Measurements from ENCODE around the gene TICAM1.
"Not testable (repeated sequence)": the region's sequence is repeated elsewhere in the genome, so short reads cannot be mapped to it uniquely, and the experiment has no call there.

Gene TICAM1

GRCh38 chr19:4803736-4804695, 27.5 kb downstream of the TICAM1 start:
- peak; percentile 41 for DNase-seq

- no peak for DNase-seq
Measured at GRCh38 chr19:4802711-4803110, 28.8 kb downstream of the TICAM1 start.

- no peak for DNase-seq
Measured at GRCh38 chr19:4801085-4801619, 30.4 kb downstream of the TICAM1 start.

GRCh38 chr19:4800591-4801081, 30.9 kb downstream of the TICAM1 start:
- DNase-seq, result no peak

- DNase-seq, result no peak
Measured at GRCh38 chr19:4795400-4795799, 36.1 kb downstream of the TICAM1 start.

GRCh38 chr19:4794971-4795370, 36.5 kb downstream of the TICAM1 start:
- no peak for DNase-seq

- not testable (repeated sequence) for DNase-seq
Measured at GRCh38 chr19:4793278-4793677, 38.2 kb downstream of the TICAM1 start.

- not testable (repeated sequence) for DNase-seq
Measured at GRCh38 chr19:4792866-4793195, 38.7 kb downstream of the TICAM1 start.

- not testable (repeated sequence) for DNase-seq
Measured at GRCh38 chr19:4792019-4792865, 39.3 kb downstream of the TICAM1 start.

GRCh38 chr19:4791183-4792018, 40.1 kb downstream of the TICAM1 start, which contains the start of gene FEM1A:
Gene FEM1A, plus strand, starts transcription at chr19:4791734. Its CDS starts 121 bp downstream, at chr19:4791855.
- DNase-seq, result peak; percentile 100

- DNase-seq, result not testable (repeated sequence)
Measured at GRCh38 chr19:4786412-4787016, 45.0 kb downstream of the TICAM1 start.

- DNase-seq, result no peak
Measured at GRCh38 chr19:4781801-4782200, 49.7 kb downstream of the TICAM1 start.

- no peak for DNase-seq
Measured at GRCh38 chr19:4780860-4781259, 50.7 kb downstream of the TICAM1 start.

GRCh38 chr19:4778124-4778523, 53.4 kb downstream of the TICAM1 start:
- DNase-seq, result not testable (repeated sequence)

- no peak for DNase-seq
Measured at GRCh38 chr19:4776436-4777211, 54.9 kb downstream of the TICAM1 start.

GRCh38 chr19:4775627-4776152, 55.8 kb downstream of the TICAM1 start:
- DNase-seq, result no peak

GRCh38 chr19:4774136-4774535, 57.4 kb downstream of the TICAM1 start:
- DNase-seq, result no peak

GRCh38 chr19:4773047-4773640, 58.4 kb downstream of the TICAM1 start:
- DNase-seq, result no peak

GRCh38 chr19:4772566-4772965, 58.9 kb downstream of the TICAM1 start:
- no peak for DNase-seq
